Neural progenitor cell (in vitro differentiated cells): ENCODE data around the gene GMEB1.

Experiments used
- EZH2 ChIP-seq: fragments of 200-600 bp; sonication (generic); IDR thresholded peaks from 2 replicates; pipeline ENCODE4 v1.6.1; 2017; ENCODE audit warnings: antibody characterized with exemption, mild to moderate bottlenecking, moderate library complexity
- EZH2phosphoT487 ChIP-seq: fragments of 200-600 bp; sonication (generic); IDR thresholded peaks from 2 replicates; pipeline ENCODE4 v1.6.1; 2017; ENCODE audit warnings: antibody characterized with exemption
- TF ChIP-seq, protein P1 (sequence below): fragments of 200-600 bp; sonication (generic); IDR thresholded peaks from 2 replicates; pipeline ENCODE4 v1.5.1; 2017; ENCODE audit warnings: antibody characterized with exemption, mild to moderate bottlenecking

- TF ChIP-seq EZH2phosphoT487 (no peak), EZH2 (no peak)
- TF ChIP-seq, protein P1, sequence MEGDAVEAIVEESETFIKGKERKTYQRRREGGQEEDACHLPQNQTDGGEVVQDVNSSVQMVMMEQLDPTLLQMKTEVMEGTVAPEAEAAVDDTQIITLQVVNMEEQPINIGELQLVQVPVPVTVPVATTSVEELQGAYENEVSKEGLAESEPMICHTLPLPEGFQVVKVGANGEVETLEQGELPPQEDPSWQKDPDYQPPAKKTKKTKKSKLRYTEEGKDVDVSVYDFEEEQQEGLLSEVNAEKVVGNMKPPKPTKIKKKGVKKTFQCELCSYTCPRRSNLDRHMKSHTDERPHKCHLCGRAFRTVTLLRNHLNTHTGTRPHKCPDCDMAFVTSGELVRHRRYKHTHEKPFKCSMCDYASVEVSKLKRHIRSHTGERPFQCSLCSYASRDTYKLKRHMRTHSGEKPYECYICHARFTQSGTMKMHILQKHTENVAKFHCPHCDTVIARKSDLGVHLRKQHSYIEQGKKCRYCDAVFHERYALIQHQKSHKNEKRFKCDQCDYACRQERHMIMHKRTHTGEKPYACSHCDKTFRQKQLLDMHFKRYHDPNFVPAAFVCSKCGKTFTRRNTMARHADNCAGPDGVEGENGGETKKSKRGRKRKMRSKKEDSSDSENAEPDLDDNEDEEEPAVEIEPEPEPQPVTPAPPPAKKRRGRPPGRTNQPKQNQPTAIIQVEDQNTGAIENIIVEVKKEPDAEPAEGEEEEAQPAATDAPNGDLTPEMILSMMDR = no peak
Observed at GRCh38 chr1:28758420-28758819, 89.8 kb downstream of the GMEB1 start.
